Measurements from ENCODE around the gene ADAMTS17. TPM values are rescaled to one million over a fixed set of nuclear protein-coding genes. Genes with fewer than 3 reads are reported as not detected.

Gene ADAMTS17
- total RNA-seq, 1 experiment from 2014 or later, result 4.2 TPM

DNA sequence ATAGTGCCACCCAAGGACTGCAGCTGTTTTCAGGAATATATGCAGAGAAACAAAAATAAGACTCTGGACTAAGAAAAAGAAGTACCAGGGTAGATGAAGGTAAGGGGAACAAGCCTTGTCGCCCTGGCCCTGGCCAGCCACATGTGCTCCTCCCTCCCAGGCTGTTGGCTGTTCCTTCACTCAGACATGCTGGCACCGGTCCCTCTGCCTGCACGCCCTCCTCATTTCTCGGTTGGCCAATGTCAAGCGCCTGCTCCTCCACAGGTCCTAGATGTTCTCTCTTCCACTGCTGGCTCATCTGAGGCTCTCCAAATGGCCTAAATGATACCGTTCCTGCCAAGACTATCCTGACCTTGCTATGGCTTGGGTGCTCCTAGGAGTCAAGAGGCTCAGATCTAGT lies 320.1 kb downstream of the ADAMTS17 start:
- no peak for ATAC-seq
- Histone ChIP-seq H3K9me2 (ENCODE audit: insufficient read depth) (no peaks in the 10 kb centered on the region), H3K27me3 (ENCODE audit: insufficient read depth, low read length) (no peaks in the 10 kb centered on the region)

More for the DNA sequence above, 320.1 kb downstream of the ADAMTS17 start:
- no peaks in the 10 kb centered on the region for H3K79me2 ChIP-seq (ENCODE audit: insufficient read depth, low read length)
- BruUV-seq (replicated peaks), result no TSS peak
- no peak overlapping the region for H3K9ac ChIP-seq (ENCODE audit: low read length)
- H4K20me1 ChIP-seq (ENCODE audit: insufficient read depth), result no peaks in the 10 kb centered on the region
- CTCF ChIA-PET, result no interaction called here
- intact Hi-C loops (cut with micrococcal nuclease), result no loop called here
- 0 out of 4 replicates have a peak, but pooled peaks cover 0 to 1% of the 10 kb centered on the region in 2 experiments for H3K9me3 ChIP-seq (ENCODE audit: control insufficient read depth in 1 of 2, insufficient read depth in 1 of 2, low read depth in 1 of 2, low read length in 2 of 2)
- no peaks in the 10 kb centered on the region for H3K36me3 ChIP-seq (ENCODE audit: control insufficient read depth in 1 of 2, insufficient read depth in 2 of 2, low read length in 2 of 2)
- TF ChIP-seq JUND (IDR thresholded peaks at IDR 0.05) (no peak), SP1 (IDR thresholded peaks at IDR 0.05; ENCODE audit: low read depth) (no peak), EZH2phosphoT487 (IDR thresholded peaks at IDR 0.05; ENCODE audit: borderline replicate concordance) (no peak), EZH2 (IDR thresholded peaks at IDR 0.05) (no peak), ZFX (IDR thresholded peaks at IDR 0.05) (no peak), RAD21 (IDR thresholded peaks at IDR 0.05; ENCODE audit: low read depth) (no peak), ZNF274 (IDR thresholded peaks at IDR 0.05; ENCODE audit: low read depth, low read length) (no peak), POLR2A (IDR thresholded peaks at IDR 0.05; ENCODE audit: borderline replicate concordance, extremely low read depth, insufficient read depth, insufficient read length) (no peak), SRF (IDR thresholded peaks at IDR 0.05; ENCODE audit: low read depth) (no peak), SIN3A (IDR thresholded peaks at IDR 0.05; ENCODE audit: low read depth) (no peak)
- TF ChIP-seq, protein P1, sequence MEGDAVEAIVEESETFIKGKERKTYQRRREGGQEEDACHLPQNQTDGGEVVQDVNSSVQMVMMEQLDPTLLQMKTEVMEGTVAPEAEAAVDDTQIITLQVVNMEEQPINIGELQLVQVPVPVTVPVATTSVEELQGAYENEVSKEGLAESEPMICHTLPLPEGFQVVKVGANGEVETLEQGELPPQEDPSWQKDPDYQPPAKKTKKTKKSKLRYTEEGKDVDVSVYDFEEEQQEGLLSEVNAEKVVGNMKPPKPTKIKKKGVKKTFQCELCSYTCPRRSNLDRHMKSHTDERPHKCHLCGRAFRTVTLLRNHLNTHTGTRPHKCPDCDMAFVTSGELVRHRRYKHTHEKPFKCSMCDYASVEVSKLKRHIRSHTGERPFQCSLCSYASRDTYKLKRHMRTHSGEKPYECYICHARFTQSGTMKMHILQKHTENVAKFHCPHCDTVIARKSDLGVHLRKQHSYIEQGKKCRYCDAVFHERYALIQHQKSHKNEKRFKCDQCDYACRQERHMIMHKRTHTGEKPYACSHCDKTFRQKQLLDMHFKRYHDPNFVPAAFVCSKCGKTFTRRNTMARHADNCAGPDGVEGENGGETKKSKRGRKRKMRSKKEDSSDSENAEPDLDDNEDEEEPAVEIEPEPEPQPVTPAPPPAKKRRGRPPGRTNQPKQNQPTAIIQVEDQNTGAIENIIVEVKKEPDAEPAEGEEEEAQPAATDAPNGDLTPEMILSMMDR (IDR thresholded peaks at IDR 0.05 in 2 of 3, conservative IDR thresholded peaks at IDR 0.05 in 1 of 3; ENCODE audit: borderline replicate concordance in 1 of 3, insufficient read depth in 1 of 3, low read depth in 2 of 3, low read length in 2 of 3), result no peak
- TF ChIP-seq, protein P2, sequence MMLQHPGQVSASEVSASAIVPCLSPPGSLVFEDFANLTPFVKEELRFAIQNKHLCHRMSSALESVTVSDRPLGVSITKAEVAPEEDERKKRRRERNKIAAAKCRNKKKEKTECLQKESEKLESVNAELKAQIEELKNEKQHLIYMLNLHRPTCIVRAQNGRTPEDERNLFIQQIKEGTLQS (IDR thresholded peaks at IDR 0.05), result no peak
- no peak overlapping the region for H2AFZ ChIP-seq (ENCODE audit: low read depth, low read length, poor library complexity, severe bottlenecking)
- no peak overlapping the region for H3K4me2 ChIP-seq (ENCODE audit: low read length)
- RAD21 ChIA-PET (ENCODE audit: low non-redundant PET in 1 of 2, low total read pairs in 2 of 2, uncharacterized antibody in 2 of 2, unreplicated experiment in 2 of 2), result no interaction called here
- H3K27ac ChIP-seq (ENCODE audit: low read depth, low read length), result no peak overlapping the region
- no peak for DNase-seq (ENCODE audit: low read depth, low spot score)
- H3K4me3 ChIP-seq (replicated peaks in 1 of 2; ENCODE audit: low read depth in 1 of 2, low read length in 2 of 2), result no peak overlapping the region
- POLR2A ChIA-PET, result no interaction called here
- H3K4me1 ChIP-seq (ENCODE audit: control insufficient read depth in 1 of 2, insufficient read depth in 2 of 2, low read length in 2 of 2), result peaks cover 3 to 10% of the 10 kb centered on the region in 2 experiments; a peak in 1 of 4 replicates

Data from HCT116 (cell line).